HG03280 (cell line): Measurements from ENCODE around the gene AP1AR.

Experiments
- ATAC-seq: cut with Tn5 transposase; IDR thresholded peaks from one replicate; pipeline ENCODE4 v1.9.1; 2021; ENCODE audit warnings: mild to moderate bottlenecking, moderate library complexity; ENCODE audit not compliant: unreplicated experiment

Gene AP1AR

GRCh38 chr4:112219826-112220366 is 11.7 kb upstream of the AP1AR start:
- ATAC-seq: no peak

GRCh38 chr4:112222219-112222955 is 9.2 kb upstream of the AP1AR start:
- no peak for ATAC-seq

GRCh38 chr4:112225157-112225556 is 6.4 kb upstream of the AP1AR start:
- ATAC-seq: no peak

DNA sequence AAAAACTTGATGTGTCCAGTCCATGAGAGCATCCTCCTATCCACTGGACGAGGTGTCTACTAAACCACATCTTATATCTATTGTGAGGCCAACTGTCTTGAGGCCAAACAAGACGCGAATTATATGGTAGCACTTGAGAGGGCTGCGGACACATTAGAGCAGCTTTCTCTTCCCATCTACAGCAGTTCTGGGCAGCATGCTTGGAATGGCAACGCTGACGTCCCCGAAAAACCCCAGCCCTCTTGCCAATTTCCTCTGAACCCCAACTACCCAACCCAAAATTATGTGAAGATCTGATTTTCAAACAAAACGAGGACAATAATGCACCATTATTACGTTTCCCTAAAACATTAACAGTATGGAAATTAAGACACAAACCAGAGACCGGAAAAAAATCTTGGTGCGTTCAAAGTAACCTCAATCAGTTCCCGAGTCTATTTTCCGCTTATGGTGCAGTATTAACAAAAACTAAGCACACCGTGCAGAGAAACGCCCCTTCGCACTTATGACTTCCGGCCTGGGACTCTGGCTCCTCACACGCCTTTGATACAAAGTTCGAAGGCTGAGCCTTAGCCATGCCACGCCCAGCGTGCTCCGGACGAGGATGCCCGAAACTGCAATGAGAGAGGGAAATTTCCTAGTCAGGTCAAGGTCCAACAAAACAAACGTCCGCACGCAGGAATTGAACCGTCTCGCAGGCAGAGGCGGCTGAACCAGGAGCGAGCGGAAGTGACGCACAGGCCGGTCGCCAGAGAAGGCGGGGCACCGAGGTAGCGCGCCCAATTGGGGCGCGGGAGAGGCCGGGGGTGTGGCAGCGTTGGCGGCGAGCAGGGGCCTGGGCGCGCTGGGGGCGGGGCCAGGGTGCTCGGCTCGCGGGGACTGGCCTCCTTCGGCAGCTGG is 458 bp upstream of the AP1AR start:
- peak; percentile 90 for ATAC-seq

DNA sequence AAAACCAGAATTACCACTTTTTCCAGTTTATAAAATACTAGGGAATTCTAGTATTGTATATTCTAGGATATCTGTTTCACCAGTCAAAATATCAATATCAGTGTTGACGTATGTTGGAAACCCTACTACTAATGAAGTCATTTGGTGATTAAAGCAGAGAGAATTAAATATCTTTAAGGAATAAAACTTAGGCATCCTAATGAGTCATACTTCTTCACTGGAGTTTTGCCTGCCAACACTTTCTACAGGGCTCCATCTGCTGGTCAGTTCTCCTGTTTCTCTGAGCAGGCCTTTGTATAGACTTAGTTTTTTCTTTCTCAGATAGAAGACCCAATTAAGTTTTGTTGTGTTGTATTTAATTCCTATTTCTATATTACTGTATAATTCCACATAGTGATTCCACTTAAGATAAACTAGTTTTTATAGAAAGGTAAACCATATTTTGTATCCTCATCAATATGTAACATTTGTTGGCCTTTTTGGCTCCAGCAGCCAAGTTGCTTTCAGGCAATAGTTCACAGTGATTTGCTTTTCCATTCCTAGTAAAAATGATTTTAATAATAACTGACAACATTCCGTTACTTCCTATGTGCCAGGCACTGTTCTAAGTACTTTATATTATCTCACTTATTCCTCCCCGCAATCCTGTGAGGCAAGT is 3.5 kb downstream of the AP1AR start:
- no peak for ATAC-seq

GRCh38 chr4:112236040-112236439 is 4.5 kb downstream of the AP1AR start:
- no peak for ATAC-seq

- ATAC-seq: no peak
Observed at GRCh38 chr4:112238833-112239232, 7.2 kb downstream of the AP1AR start.

DNA sequence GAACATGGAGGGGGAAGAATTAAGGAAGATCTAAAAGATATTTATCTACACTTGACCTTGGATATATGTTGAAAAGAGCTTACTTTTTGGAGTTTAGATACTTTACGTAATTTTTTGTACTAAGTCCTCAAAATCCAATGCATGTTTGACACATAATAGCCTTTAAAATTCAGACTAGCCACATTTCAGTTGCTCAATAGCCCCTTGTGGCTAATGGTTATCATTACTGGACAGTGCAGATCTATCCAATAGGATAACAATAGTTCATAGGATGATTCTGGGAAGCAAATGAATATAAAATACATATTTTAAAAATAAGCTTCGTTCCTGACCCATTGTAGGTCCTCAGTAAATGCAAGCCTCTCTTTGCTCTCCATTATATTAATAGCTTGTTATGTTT is 13.8 kb downstream of the AP1AR start:
- no peak for ATAC-seq

DNA sequence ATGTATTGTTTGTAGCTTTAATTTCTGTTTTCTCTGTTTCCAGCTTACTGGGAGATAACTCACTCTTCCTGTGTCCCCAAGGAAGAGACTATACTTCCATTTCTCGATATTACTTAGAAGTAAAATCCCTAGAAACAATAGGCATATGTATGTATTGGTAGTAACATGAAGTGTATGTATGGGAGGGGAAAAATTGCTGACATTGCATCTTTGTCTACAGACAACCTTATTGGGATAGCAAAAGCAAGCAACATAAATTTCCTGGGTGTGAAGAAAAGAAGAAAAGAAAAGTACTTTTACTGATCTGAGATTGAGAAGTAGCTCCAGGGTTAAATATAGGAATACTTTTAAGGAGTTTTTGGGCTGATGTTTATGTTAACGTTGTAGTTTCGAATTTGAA is 15.4 kb downstream of the AP1AR start:
- ATAC-seq: no peak

GRCh38 chr4:112251019-112251643 is 19.5 kb downstream of the AP1AR start:
- no peak for ATAC-seq

GRCh38 chr4:112252234-112252633 is 20.6 kb downstream of the AP1AR start:
- ATAC-seq: no peak

DNA sequence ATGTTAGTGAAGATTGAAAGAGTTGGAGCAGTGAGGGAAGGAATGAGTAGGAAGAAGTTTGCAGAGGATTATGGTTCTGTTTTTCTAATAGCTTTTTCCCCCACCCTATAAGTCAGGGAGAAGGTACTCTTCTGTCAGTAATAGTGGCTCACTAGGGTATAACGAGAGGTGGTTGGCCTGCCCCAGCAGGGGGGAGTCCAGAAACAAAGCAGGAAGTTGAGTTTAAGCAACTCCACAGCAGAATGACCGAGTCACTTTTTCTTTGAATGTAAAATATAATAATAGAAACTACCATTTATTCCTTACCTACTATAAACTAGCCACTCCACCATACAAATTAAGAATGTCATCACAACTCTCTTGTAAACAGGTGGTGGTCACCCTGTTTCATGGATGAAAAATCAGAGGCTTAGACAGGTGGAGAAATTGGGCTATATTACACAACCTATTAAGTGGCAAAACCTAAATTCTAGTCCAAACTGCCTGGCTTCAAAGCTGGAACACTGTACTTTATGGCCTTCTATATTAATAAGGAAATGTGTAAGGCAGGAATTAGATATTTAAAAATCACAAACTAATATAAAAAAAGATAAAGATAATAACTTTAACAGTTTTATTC is 21.9 kb downstream of the AP1AR start:
- peak; percentile 71 for ATAC-seq

GRCh38 chr4:112257098-112257497 is 25.5 kb downstream of the AP1AR start:
- no peak for ATAC-seq

DNA sequence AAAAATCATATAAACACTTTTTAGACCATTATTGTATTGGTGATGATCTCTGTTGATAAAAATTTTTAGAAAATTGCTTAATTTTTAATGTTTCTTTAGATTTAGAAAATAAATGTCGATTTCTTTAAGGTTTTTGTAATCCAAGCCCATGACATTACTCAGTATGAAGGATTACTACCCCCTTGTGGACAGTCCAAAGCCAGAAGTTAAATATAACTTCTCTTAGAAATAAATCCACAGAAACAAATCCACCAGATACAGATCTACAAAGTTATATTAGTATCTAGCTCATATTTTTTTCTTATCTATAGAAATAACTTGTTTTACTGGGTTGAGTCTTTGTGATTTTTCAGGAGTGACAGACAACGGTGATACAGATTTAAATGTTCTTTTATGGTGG is 35.2 kb downstream of the AP1AR start:
- ATAC-seq: no peak

DNA sequence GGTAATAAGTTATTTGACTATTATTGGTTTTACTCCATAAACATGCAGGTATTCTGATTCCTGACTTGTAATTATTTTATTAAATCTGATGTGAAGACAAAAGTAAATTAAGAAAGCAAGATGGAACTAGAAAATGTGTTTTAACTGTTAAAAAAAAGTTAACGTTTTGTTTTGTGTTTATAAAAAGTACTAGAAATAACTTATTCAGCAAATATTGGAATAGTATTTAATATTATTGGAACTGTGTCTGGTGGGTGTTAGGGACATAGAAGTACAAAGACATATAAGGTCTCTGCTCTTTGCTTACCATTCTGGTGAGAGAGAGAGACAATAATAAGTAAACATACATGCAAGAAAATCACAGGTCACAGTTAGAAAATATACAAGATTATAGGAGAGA is 38.5 kb downstream of the AP1AR start:
- no peak for ATAC-seq

- ATAC-seq: no peak
Observed at GRCh38 chr4:112270640-112271421, 39.2 kb downstream of the AP1AR start.

DNA sequence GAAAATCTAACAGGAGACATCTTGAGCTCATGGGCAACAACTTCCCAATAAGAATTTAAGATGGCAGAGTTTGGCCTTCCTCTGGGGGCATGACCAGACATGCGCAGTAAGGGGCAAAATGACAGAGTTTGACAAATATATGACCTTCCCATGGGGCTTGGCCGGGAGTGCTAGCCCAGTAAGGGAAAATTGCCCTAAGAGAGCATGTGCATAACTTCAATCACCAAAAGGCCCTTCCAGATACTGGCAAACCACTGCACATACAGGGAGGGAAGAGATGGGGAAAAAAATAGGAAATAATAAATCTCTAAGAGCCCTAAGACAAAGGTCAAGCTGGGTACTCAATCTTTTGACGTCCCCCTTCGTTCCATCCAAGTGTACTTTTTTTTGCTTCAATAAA is 40.7 kb downstream of the AP1AR start:
- ATAC-seq: no peak

DNA sequence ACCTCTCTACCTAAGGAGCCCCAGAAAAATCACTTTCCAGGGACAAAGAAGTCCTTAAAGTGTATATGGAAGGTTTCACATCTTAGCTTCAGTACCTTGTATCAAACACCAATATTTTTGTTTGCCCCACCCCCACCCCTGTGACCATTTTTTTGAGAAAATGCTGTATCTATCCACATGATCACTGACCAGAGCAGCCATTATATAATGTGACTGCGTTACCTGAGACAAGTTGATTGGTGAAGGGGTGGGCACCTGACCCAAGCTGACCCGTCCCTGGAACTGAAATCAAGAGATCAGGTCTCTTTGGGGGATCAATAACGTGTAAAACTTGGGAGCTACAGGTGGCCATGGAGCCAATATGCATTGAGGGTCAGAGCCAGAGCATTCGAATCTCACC is 43.4 kb downstream of the AP1AR start:
- no peak for ATAC-seq

GRCh38 chr4:112276113-112276512 is 44.5 kb downstream of the AP1AR start:
- ATAC-seq: no peak

DNA sequence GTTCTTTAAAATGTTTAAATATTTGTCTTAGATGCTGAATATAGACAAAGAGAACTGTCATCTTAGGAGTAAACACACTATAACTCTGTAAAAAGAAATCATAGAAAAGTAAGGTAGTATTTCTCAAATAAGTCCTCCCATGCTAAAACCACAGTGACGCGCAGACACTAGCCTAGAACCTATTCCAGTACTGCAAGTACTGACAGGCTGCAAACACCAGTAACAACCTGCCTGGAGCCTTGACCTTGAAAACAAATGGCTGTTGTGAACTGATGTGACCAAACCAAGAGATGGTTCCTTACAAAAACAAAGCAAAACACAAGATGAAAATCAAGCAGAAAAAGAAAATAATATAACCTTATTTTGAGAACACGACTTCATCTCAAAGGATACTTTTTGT is 45.6 kb downstream of the AP1AR start:
- ATAC-seq: no peak
